Measurements from ENCODE around the gene PDHX. TPM values are rescaled to one million over a fixed set of nuclear protein-coding genes. Genes with fewer than 3 reads are reported as not detected.

PDHX gene
- polyA plus RNA-seq, 1 donor (not counting 4 experiments of a cell fraction or from before 2014, with no cell fraction given) = 28.5 TPM

GRCh38 chr11:34897171-34897870 lies 19.1 kb upstream of the PDHX start:
- no peak overlapping the region for H3K9ac ChIP-seq (ENCODE audit: control insufficient read depth, extremely low read depth, insufficient read depth, low read length)
- H3K4me2 ChIP-seq (ENCODE audit: control insufficient read depth, extremely low read depth, insufficient read depth, low read depth, low read length) = no peak overlapping the region
- no peaks in the 10 kb centered on the region for H3K79me2 ChIP-seq (ENCODE audit: control insufficient read depth, insufficient read depth, low read length)
- dilution Hi-C loops (cut with MboI; ENCODE audit: extremely low pct_ligation_motif_present, low sequenced_read_pairs) = no loop called here
- no peak for DNase-seq (ENCODE audit: low read depth, low spot score)
- H3K4me3 ChIP-seq (ENCODE audit: control insufficient read depth in 2 of 3, extremely low read depth in 1 of 3, insufficient read depth in 2 of 3, low read depth in 1 of 3, low read length in 3 of 3) = no peak overlapping the region
- H3K9me1 ChIP-seq (ENCODE audit: control insufficient read depth, extremely low read depth, insufficient read depth, low read length) = no peaks in the 10 kb centered on the region
- H3K36me3 ChIP-seq (ENCODE audit: control insufficient read depth in 2 of 2, extremely low read depth in 1 of 2, insufficient read depth in 2 of 2, low read length in 2 of 2) = no peaks in the 10 kb centered on the region
- H2AFZ ChIP-seq (ENCODE audit: control insufficient read depth, low read length) = no peak overlapping the region
- H4K20me1 ChIP-seq (ENCODE audit: control insufficient read depth, extremely low read depth, insufficient read depth, low read length) = no peaks in the 10 kb centered on the region
- H3K27me3 ChIP-seq (ENCODE audit: control insufficient read depth, extremely low read depth, insufficient read depth, low read length) = no peaks in the 10 kb centered on the region
- no peaks in the 10 kb centered on the region for H3K4me1 ChIP-seq (ENCODE audit: control insufficient read depth, extremely low read depth, insufficient read depth, low read length)
- no peak for TF ChIP-seq EZH2 (IDR thresholded peaks at IDR 0.05; ENCODE audit: low read length)
- no peak for TF ChIP-seq CTCF (optimal IDR thresholded peaks at IDR 0.05 in 1 of 3, IDR thresholded peaks at IDR 0.05 in 1 of 3, conservative IDR thresholded peaks at IDR 0.05 in 1 of 3; ENCODE audit: extremely low read depth in 1 of 3, insufficient read depth in 2 of 3, low read length in 3 of 3)
- H3K9me3 ChIP-seq (ENCODE audit: control insufficient read depth, low read depth, low read length) = peaks cover 3% of the 10 kb centered on the region
- FAIRE-seq = no peak
- no peak overlapping the region for H3K27ac ChIP-seq (ENCODE audit: control insufficient read depth, insufficient read depth, low read length)

GRCh38 chr11:34898474-34898873 lies 17.9 kb upstream of the PDHX start:
- Histone ChIP-seq H3K4me3 (ENCODE audit: control insufficient read depth in 2 of 3, extremely low read depth in 1 of 3, insufficient read depth in 2 of 3, low read depth in 1 of 3, low read length in 3 of 3) (no peak overlapping the region), H3K27me3 (ENCODE audit: control insufficient read depth, extremely low read depth, insufficient read depth, low read length) (no peaks in the 10 kb centered on the region), H3K36me3 (ENCODE audit: control insufficient read depth in 2 of 2, extremely low read depth in 1 of 2, insufficient read depth in 2 of 2, low read length in 2 of 2) (no peaks in the 10 kb centered on the region), H3K4me2 (ENCODE audit: control insufficient read depth, extremely low read depth, insufficient read depth, low read depth, low read length) (no peak overlapping the region), H3K27ac (ENCODE audit: control insufficient read depth, insufficient read depth, low read length) (no peak overlapping the region), H3K79me2 (ENCODE audit: control insufficient read depth, insufficient read depth, low read length) (no peaks in the 10 kb centered on the region), H4K20me1 (ENCODE audit: control insufficient read depth, extremely low read depth, insufficient read depth, low read length) (no peaks in the 10 kb centered on the region), H2AFZ (ENCODE audit: control insufficient read depth, low read length) (no peak overlapping the region), H3K4me1 (ENCODE audit: control insufficient read depth, extremely low read depth, insufficient read depth, low read length) (no peaks in the 10 kb centered on the region), H3K9me3 (ENCODE audit: control insufficient read depth, low read depth, low read length) (peaks cover 3% of the 10 kb centered on the region), H3K9me1 (ENCODE audit: control insufficient read depth, extremely low read depth, insufficient read depth, low read length) (no peaks in the 10 kb centered on the region), H3K9ac (ENCODE audit: control insufficient read depth, extremely low read depth, insufficient read depth, low read length) (no peak overlapping the region)
- DNase-seq (ENCODE audit: low read depth, low spot score) = no peak
- FAIRE-seq = no peak
- TF ChIP-seq EZH2 (IDR thresholded peaks at IDR 0.05; ENCODE audit: low read length) = no peak
- TF ChIP-seq CTCF (optimal IDR thresholded peaks at IDR 0.05 in 1 of 3, IDR thresholded peaks at IDR 0.05 in 1 of 3, conservative IDR thresholded peaks at IDR 0.05 in 1 of 3; ENCODE audit: extremely low read depth in 1 of 3, insufficient read depth in 2 of 3, low read length in 3 of 3) = no peak
- dilution Hi-C loops (cut with MboI; ENCODE audit: extremely low pct_ligation_motif_present, low sequenced_read_pairs) = no loop called here

Data from keratinocyte (primary cell).